WERI-Rb-1 (cell line): ENCODE measurements around the gene CTTNBP2.

Experiments used
- DNase-seq: peaks from one replicate; pipeline ENCODE4 v3.0.0-alpha.2; 2020
- H3K27ac ChIP-seq: fragments of 250-450 bp; sonication (Bioruptor Pico); 2 replicates; pipeline ENCODE4 v1.5.1; 2020; ENCODE audit warnings: mild to moderate bottlenecking, moderate library complexity
- H3K27me3 ChIP-seq: fragments of 250-450 bp; sonication (Bioruptor Pico); 2 replicates; pipeline ENCODE4 v1.5.1; 2021; ENCODE audit warnings: mild to moderate bottlenecking, low read depth, moderate library complexity; ENCODE audit not compliant: insufficient read depth, severe bottlenecking
- H3K36me3 ChIP-seq: fragments of 250-450 bp; sonication (Bioruptor Pico); 2 replicates; pipeline ENCODE4 v1.5.1; 2020; ENCODE audit warnings: mild to moderate bottlenecking, moderate library complexity
- H3K4me3 ChIP-seq: 2 replicates; pipeline ENCODE4 v1.5.1; 2011; ENCODE audit warnings: low read depth, mild to moderate bottlenecking, control low read depth, low read length
- H3K9me3 ChIP-seq: fragments of 250-450 bp; sonication (Bioruptor Pico); 2 replicates; pipeline ENCODE4 v1.5.1; 2021; ENCODE audit warnings: mild to moderate bottlenecking, moderate library complexity; ENCODE audit not compliant: severe bottlenecking
- CTCF ChIP-seq: IDR thresholded peaks from 2 replicates; pipeline ENCODE4 v1.5.1; 2011; ENCODE audit warnings: low read depth, mild to moderate bottlenecking, control low read depth, inconsistent platforms, low read length

CTTNBP2 gene

GRCh38 chr7:117750612-117751563 lies 122.4 kb downstream of the CTTNBP2 start:
- no peak for TF ChIP-seq CTCF
- H3K27me3 ChIP-seq = peaks cover 59% of the 10 kb centered on the region
- H3K9me3 ChIP-seq = no peaks in the 10 kb centered on the region
- H3K27ac ChIP-seq = no peak overlapping the region
- H3K36me3 ChIP-seq = no peaks in the 10 kb centered on the region
- no peak for DNase-seq
- H3K4me3 ChIP-seq = no peak overlapping the region

GRCh38 chr7:117741962-117742361 lies 131.3 kb downstream of the CTTNBP2 start:
- no peak for TF ChIP-seq CTCF
- peaks cover 38% of the 10 kb centered on the region for H3K27me3 ChIP-seq
- H3K36me3 ChIP-seq = no peaks in the 10 kb centered on the region
- no peak overlapping the region for H3K27ac ChIP-seq
- DNase-seq = no peak
- H3K4me3 ChIP-seq = no peak overlapping the region
- H3K9me3 ChIP-seq = no peaks in the 10 kb centered on the region

- Histone ChIP-seq H3K36me3 (no peaks in the 10 kb centered on the region), H3K27me3 (peaks cover 55% of the 10 kb centered on the region), H3K4me3 (no peak overlapping the region), H3K27ac (no peak overlapping the region), H3K9me3 (no peaks in the 10 kb centered on the region)
- TF ChIP-seq CTCF = no peak
- DNase-seq = no peak
Observed at GRCh38 chr7:117739085-117739484, 134.2 kb downstream of the CTTNBP2 start.

GRCh38 chr7:117737926-117738325 lies 135.3 kb downstream of the CTTNBP2 start:
- no peak overlapping the region for H3K27ac ChIP-seq
- H3K36me3 ChIP-seq = no peaks in the 10 kb centered on the region
- DNase-seq = no peak
- no peak for TF ChIP-seq CTCF
- no peaks in the 10 kb centered on the region for H3K9me3 ChIP-seq
- H3K4me3 ChIP-seq = no peak overlapping the region
- H3K27me3 ChIP-seq = peaks cover 63% of the 10 kb centered on the region

- Histone ChIP-seq H3K27me3 (peaks cover 72% of the 10 kb centered on the region), H3K36me3 (no peaks in the 10 kb centered on the region), H3K27ac (no peak overlapping the region), H3K4me3 (no peak overlapping the region), H3K9me3 (no peaks in the 10 kb centered on the region)
- no peak for DNase-seq
- TF ChIP-seq CTCF = no peak
Observed at GRCh38 chr7:117731455-117731854, 141.8 kb downstream of the CTTNBP2 start.
